ENCODE measurements around the gene MAU2.

DNA sequence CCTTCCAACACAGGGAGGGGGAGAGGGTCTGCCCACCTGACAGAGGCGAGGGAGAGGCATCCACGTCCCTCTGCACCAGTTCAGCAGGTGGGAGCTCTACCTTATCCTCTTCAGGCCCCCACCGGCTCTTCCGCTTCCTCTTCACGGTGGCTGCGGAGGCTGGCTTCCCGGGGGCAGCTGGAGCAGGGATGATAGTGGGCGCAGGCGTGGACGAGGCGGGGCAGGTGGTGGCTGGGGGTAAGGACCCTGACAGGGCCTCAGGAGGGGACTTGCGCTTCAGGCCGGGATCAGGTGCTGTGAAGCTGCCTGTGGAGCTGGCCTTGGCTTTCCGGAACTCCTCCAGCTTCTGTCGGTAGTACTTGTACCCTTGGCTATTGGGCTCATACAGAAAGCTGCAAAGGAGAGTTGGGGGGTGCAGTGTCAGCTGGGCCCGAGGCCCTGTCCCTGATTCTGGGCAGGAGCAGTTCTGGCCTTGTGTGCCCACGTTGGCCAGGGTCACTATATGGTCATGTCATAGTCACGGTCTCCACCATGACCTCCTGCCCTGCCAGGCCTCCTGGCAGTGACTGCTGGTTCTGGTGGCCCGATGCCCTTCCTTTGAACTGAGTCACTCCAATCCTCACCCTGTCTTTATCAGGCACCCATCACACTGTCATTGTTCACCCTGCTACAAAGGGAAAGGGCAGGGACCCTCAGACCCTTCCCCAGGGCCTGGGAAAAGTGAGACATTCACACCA lies 23.5 kb upstream of the MAU2 start:
- TF ChIP-seq EZH2 (IDR thresholded peaks at IDR 0.05; ENCODE audit: insufficient read depth, low read length): no peak
- TF ChIP-seq, protein P1, sequence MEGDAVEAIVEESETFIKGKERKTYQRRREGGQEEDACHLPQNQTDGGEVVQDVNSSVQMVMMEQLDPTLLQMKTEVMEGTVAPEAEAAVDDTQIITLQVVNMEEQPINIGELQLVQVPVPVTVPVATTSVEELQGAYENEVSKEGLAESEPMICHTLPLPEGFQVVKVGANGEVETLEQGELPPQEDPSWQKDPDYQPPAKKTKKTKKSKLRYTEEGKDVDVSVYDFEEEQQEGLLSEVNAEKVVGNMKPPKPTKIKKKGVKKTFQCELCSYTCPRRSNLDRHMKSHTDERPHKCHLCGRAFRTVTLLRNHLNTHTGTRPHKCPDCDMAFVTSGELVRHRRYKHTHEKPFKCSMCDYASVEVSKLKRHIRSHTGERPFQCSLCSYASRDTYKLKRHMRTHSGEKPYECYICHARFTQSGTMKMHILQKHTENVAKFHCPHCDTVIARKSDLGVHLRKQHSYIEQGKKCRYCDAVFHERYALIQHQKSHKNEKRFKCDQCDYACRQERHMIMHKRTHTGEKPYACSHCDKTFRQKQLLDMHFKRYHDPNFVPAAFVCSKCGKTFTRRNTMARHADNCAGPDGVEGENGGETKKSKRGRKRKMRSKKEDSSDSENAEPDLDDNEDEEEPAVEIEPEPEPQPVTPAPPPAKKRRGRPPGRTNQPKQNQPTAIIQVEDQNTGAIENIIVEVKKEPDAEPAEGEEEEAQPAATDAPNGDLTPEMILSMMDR (IDR thresholded peaks at IDR 0.05; ENCODE audit: insufficient read depth, low read depth, low read length): no peak
